Measurements from ENCODE around the gene GPER1.
A peak's percentile ranks its signal among the peaks of the same experiment; 100 is the strongest.

GPER1 gene

GRCh38 chr7:1049801-1050200 is 38.1 kb upstream of the GPER1 start:
- no peak for DNase-seq
- no peak for TF ChIP-seq GATA1 (IDR thresholded peaks at IDR 0.05; ENCODE audit: low read depth, low read length)
- TF ChIP-seq POLR2A (IDR thresholded peaks at IDR 0.05; ENCODE audit: low read length) = no peak

GRCh38 chr7:1050254-1050906 is 37.5 kb upstream of the GPER1 start:
- TF ChIP-seq POLR2A (IDR thresholded peaks at IDR 0.05; ENCODE audit: low read length) (no peak), GATA1 (IDR thresholded peaks at IDR 0.05; ENCODE audit: low read depth, low read length) (no peak)
- no peak for DNase-seq

- no peak for DNase-seq
- no peak for TF ChIP-seq POLR2A (IDR thresholded peaks at IDR 0.05; ENCODE audit: low read length)
- no peak for TF ChIP-seq GATA1 (IDR thresholded peaks at IDR 0.05; ENCODE audit: low read depth, low read length)
These were observed 36.8 kb upstream of the GPER1 start for GRCh38 chr7:1050956-1051690.

GRCh38 chr7:1052031-1052818 is 35.7 kb upstream of the GPER1 start:
- TF ChIP-seq GATA1 (IDR thresholded peaks at IDR 0.05; ENCODE audit: low read depth, low read length) (no peak), POLR2A (IDR thresholded peaks at IDR 0.05; ENCODE audit: low read length) (no peak)
- DNase-seq = no peak

GRCh38 chr7:1053002-1053411 is 34.9 kb upstream of the GPER1 start:
- DNase-seq = no peak
- TF ChIP-seq GATA1 (IDR thresholded peaks at IDR 0.05; ENCODE audit: low read depth, low read length) = no peak
- TF ChIP-seq POLR2A (IDR thresholded peaks at IDR 0.05; ENCODE audit: low read length) = no peak

- TF ChIP-seq GATA1 (IDR thresholded peaks at IDR 0.05; ENCODE audit: low read depth, low read length) (no peak), POLR2A (IDR thresholded peaks at IDR 0.05; ENCODE audit: low read length) (no peak)
- no peak for DNase-seq
These were observed 34.0 kb upstream of the GPER1 start for GRCh38 chr7:1053816-1054370.

GRCh38 chr7:1054438-1054837 is 33.5 kb upstream of the GPER1 start:
- TF ChIP-seq POLR2A (IDR thresholded peaks at IDR 0.05; ENCODE audit: low read length) (no peak), GATA1 (IDR thresholded peaks at IDR 0.05; ENCODE audit: low read depth, low read length) (no peak)
- peak; percentile 48 to 59 for DNase-seq

- peak; percentile 95 to 97 for DNase-seq
- TF ChIP-seq POLR2A (IDR thresholded peaks at IDR 0.05; ENCODE audit: low read length) (peak; percentile 44), GATA1 (IDR thresholded peaks at IDR 0.05; ENCODE audit: low read depth, low read length) (peak; percentile 79)
These were observed 33.0 kb upstream of the GPER1 start for GRCh38 chr7:1054861-1055450.

- peak; percentile 56 to 59 for DNase-seq
- TF ChIP-seq GATA1 (IDR thresholded peaks at IDR 0.05; ENCODE audit: low read depth, low read length) (no peak), POLR2A (IDR thresholded peaks at IDR 0.05; ENCODE audit: low read length) (no peak)
These were observed 32.4 kb upstream of the GPER1 start for GRCh38 chr7:1055491-1055955.

GRCh38 chr7:1055956-1056784 is 31.7 kb upstream of the GPER1 start:
- DNase-seq = peak in 1 of 2 experiments; percentile 28
- TF ChIP-seq GATA1 (IDR thresholded peaks at IDR 0.05; ENCODE audit: low read depth, low read length) (no peak), POLR2A (IDR thresholded peaks at IDR 0.05; ENCODE audit: low read length) (no peak)

GRCh38 chr7:1056785-1057410 is 31.0 kb upstream of the GPER1 start:
- DNase-seq = no peak

More at GRCh38 chr7:1056785-1057410, 31.0 kb upstream of the GPER1 start:
- no peak for TF ChIP-seq GATA1 (IDR thresholded peaks at IDR 0.05; ENCODE audit: low read depth, low read length)
- TF ChIP-seq POLR2A (IDR thresholded peaks at IDR 0.05; ENCODE audit: low read length) = no peak

Measured in erythroblast (primary cell).